Measurements from ENCODE around the gene PWWP2B. TPM values are rescaled to one million over a fixed set of nuclear protein-coding genes. Genes with fewer than 3 reads are reported as not detected.

PWWP2B gene
- total RNA-seq, 2 donors from 2014 or later, result 51.9 to 55.3 TPM

DNA sequence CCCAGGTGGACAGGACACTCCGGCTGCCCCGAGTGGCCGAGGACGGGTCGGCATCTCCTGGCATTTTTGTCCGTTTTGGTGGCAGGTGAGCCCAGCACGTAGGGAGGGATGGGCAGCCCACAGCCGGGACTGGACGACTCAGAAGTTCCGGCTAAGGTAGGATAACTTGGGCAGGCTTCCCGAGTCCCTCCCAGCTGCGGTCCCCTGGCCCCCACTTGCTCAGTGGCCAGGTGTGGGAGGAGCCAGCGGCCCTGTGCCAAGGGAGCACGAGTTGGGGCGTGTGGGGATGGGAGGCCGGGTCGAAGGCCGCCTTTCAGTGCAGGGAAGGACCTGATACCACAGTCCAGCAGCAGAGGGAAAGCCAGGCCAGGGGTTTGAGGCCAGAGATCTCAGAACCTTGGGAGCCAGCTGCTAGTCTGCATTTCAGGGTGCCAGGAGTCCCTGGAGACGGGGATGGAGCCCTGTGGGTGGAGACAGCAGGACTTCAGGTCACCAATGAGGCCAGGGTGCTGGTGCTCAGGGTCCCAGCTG, 58.5 kb downstream of the PWWP2B start:
- DNase-seq (peak; percentile 77 to 79), ATAC-seq (peak; percentile 24)
- intact Hi-C loops (cut with DNase I, micrococcal nuclease), result no loop called here

DNA sequence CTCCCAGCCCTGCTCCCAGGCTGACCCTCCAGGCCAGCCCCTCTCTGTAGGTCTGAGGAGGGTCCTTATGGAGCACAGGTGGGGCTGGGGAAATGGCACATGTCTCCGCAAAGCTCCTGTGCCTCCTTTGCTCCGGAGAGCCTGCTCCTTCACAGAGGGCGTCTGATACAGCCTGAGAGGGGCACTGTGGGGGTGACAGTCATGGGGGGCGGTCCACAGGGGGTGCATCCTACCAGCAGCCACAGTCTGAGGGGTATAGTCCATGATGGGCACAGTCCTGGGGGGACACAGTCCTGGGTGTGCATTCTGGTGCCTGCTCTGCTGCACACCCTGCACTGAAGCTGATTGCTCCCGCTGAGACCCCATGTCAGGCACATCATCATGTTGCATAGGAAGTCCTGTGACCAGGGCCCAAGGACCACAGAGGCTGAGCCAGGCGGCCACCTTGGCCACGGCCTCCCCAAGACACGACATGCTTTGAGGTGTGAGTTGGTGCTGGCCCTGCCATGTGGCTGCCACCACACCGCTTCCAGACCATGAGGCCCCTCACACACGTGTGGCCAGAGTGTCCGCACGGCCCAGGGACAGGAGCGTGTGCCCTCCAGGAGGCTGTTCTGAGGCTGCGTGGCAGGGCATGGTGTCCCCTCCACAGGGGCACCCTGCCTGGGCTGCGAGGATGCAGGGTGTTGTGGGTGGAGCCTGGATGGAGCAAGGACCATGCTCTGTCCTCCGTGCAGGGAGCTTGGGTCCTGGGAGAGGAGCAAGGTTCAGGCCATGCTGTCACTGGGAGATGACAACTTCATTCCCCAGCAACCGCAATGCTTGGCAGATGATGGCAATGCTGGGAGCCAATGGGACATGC, 59.2 kb downstream of the PWWP2B start:
- intact Hi-C loops (cut with DNase I, micrococcal nuclease), result no loop called here
- ATAC-seq, result no peak
- DNase-seq, result peak; percentile 8 to 30

DNA sequence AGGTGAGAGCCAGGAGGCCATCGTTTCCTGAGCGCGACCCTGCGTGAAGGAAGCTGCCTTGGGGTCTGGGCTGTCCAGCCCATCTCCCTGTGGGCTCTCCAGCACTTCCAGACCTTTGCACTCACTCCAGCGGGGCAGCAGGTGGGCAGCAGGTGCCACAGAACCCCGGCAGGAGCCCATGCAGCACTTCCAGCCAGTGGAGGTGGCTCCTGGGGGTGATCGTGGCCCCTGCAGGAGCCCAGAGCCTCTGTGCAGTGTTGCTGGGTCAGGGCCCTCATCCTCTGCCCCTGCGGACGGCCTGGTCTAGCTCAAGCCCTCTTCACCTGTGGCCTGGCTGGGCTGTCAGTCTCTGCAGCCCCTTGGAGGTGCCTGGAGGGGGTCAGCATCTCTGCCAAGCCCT, 59.9 kb downstream of the PWWP2B start:
- no peak for ATAC-seq
- intact Hi-C loops (cut with DNase I, micrococcal nuclease), result no loop called here
- peak in 1 of 2 donors; percentile 6 for DNase-seq

DNA sequence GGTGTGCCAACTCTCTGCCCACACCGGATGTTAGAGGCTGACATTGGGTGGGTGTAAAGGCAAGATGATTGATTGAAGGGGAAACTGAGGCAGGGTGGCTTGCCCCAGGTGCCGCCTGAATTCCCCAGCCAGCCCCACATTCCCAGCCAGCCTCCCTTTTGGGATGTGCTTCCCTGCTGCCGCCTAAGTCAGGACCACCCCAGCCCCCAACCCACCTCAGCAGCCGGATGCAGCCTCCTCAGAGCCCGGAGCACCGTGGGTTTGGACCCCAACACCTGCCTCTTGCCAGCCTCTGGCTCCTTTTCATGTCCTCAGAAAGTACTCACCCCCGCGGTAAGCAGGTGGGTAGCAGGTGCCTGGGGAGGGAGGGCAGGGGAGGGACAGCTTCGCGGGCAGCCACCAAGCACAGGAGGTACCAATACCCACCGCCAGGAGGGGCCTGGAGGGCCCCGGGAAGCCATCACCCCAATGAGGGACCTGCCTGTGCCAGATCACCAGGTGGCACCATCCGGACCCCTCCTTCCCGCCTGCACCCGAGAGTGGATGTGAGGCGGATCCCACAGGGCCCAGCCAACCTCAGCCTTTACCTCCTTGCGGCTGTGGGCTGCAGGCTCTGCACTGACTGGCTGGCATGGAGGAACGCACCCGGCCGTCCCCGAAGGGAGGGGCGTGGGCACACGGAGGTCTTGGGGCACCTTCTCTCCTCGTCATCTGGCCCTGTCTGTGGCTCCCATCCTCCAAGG, 60.5 kb downstream of the PWWP2B start:
- intact Hi-C loops (cut with DNase I, micrococcal nuclease), result loop anchor here in 1 of 2 donors (2.0 kb wide), 1 partner anchor 181 kb away; no protein-coding TSS in a partner anchor
- DNase-seq (peak; percentile 40 to 47), ATAC-seq (no peak)

DNA sequence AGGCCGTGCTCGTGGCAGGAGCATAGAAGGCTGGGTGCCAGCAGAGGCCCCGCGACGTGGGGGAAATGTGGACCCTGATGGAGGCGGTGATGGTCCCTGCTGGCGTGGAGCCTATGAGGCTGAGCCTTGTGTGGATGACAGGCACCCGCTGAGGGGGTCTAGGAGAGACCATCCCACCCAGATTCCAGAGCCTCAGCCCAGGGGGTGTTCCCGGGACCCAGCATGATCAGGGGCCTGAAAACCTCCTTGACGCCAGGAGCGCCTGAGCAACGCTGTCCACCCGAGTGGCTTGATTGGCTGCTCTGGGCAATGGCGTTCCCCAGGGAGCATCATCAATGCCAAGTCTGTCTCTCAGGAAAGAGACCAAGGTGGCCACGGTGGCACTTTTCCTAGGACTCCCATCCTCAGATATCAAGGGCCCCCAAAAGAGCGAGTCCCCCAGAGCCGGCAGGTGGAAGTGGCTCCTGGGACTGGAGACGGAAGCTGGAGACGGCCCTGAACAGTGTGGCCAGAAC, 61.1 kb downstream of the PWWP2B start:
- DNase-seq, result peak; percentile 32 to 41
- intact Hi-C loops (cut with DNase I, micrococcal nuclease), result loop anchor here in 1 of 2 donors (2.0 kb wide), 1 partner anchor 181 kb away; no protein-coding TSS in a partner anchor
- ATAC-seq, result no peak

DNA sequence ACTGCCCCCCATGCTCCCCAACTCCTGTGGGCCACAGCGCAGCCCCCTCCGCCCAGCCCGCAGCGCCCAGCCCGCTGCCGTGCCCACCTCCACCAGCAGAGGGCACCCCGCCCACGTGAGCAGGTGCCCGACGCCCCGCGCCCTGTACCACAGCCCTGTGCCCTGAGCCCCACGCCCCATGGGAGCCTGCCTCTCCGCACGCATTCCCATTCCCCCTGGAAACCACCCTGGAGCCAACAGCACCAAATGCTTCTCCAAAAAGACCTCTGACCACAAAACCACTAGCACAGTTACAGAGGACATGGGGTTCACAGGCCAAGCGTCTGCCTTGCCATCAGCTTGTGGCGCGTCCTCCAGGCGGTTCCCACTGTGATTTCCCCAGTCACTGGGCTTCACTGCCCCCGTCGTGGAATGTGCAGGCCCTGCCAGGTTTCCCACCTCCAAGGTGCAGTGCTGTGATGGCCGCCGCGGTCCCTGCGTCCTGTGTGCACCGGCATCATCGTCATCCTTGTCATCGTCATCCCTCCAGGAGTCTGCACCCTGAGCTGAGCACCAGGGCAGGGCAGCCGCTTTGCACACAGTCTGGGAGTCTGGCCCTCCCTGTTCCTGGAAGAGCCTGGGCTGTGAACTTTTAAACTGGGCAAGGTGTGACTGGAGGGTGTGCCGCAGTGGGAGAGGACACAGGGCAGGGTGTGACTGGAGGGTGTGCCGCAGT, 61.7 kb downstream of the PWWP2B start:
- DNase-seq, result peak; percentile 77 to 94
- intact Hi-C loops (cut with DNase I, micrococcal nuclease), result loop anchor here in 1 of 2 donors (2.0 kb wide), 1 partner anchor 180 kb away; no protein-coding TSS in a partner anchor
- peak; percentile 69 for ATAC-seq

DNA sequence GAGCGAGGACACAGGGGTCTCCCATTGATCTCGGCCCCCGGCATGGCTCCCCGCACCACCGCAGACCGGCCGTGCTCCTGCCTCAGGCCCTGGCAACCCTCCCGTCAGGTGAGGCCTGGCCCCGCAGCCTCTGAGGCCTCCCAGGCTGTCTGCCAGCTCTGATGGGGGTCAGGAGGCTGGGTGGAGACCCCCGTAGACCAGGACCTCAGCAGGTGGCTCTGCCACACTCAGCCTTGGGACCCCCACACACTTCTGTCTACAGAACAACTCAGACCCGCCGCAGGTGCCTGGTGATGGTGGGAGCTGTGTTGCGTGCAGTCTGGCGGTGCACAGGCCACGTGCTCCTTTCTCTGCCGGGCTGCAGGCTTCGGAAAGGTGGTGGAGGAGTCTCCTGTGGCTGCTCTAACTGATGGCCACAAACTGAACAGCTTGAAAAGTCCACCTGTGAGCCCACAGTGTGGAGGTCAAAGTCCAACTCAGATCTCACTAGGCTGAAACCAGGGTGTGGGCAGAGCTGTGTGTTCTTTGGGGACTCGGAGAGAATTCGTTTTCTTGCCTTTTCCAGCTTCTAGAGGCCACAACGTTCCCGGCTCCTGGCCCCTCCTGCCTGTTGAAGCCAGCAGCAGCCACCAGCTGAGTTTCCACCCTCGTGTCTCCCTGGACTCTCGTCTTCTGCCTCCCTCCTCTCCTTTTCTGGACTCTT, 62.5 kb downstream of the PWWP2B start:
- DNase-seq (peak; percentile 59 to 74), ATAC-seq (peak; percentile 46)
- intact Hi-C loops (cut with DNase I, micrococcal nuclease), result loop anchor here (2.0 to 10.0 kb wide), 2 partner anchors 175 to 179 kb away; no protein-coding TSS in a partner anchor

DNA sequence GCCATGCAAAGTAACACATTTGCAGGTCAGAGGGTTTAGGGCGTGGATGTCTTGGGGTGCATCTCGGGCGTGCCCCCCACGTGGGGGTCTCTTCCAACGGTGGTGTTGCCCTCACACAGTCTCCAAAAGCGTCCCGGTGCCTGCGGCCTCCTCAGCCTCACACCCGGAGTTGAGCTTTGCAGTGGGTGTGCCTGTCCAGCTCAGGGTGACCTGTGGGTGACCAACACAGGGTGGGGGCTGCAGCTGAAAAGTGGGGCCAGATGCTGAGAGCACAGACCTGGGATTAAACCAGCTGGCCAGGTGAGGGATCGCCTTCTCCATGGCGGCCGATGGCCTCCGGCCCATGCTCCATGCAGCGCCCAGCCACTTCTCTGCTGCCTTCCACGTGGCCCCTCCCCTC, 63.1 kb downstream of the PWWP2B start:
- DNase-seq, result peak; percentile 24 to 44
- no peak for ATAC-seq
- intact Hi-C loops (cut with DNase I, micrococcal nuclease), result loop anchor here in 1 of 2 donors (10.0 kb wide), 1 partner anchor 175 kb away; no protein-coding TSS in a partner anchor

DNA sequence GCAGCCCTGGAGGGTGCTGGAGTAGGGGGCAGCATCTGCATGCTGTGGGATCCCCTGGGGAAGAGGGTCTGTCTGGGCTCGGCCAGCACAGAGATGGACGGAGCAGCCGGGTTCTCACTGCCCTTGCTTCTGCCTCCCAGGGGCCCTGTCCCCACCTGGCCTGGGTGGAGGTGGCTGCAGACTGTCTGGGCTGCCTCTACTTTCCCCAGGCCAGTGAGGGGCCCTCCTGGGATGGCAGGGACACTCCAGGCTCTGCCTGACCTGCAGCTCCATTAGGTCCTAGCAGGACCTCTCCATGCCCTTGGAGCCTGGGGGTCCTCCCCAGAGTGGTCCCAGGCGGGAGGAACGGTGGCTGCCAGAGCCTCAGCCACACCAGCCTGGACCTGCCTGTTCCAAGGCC, 63.7 kb downstream of the PWWP2B start:
- intact Hi-C loops (cut with DNase I, micrococcal nuclease), result loop anchor here in 1 of 2 donors (10.0 kb wide), 1 partner anchor 174 kb away; no protein-coding TSS in a partner anchor
- no peak for ATAC-seq
- DNase-seq, result peak; percentile 23 to 26

DNA sequence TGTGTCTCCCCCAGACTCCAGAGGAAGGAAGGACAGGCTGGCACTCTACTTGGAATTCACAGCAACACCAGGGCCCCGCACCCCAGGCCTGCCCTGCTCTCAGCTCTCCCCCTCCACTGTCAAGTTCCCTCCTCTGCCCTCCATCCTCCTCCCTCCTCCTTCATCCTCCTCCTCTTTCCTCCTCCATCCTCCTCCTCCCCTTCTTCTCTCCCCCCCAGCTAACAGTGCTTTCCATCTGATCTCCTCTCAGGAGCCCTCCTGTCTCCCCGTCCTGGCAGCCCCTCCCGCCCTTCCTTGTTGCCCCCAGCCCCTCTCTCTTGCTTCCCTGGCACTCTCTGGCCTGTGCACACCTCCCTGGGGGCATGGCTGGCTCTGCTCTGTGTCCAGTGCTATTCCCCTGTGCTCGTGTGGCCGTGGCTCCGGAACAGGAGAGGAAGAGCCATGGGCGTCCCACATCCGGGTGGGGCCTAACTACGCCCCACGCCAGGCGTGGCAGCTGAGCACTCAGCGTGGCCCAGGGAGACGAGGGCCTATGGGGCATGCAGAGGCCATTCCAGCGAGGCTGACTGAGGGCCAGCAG, 64.2 kb downstream of the PWWP2B start:
- DNase-seq (peak in 1 of 2 donors; percentile 40), ATAC-seq (peak; percentile 34)
- intact Hi-C loops (cut with DNase I, micrococcal nuclease), result loop anchor here in 1 of 2 donors (10.0 kb wide), 1 partner anchor 174 kb away; no protein-coding TSS in a partner anchor

DNA sequence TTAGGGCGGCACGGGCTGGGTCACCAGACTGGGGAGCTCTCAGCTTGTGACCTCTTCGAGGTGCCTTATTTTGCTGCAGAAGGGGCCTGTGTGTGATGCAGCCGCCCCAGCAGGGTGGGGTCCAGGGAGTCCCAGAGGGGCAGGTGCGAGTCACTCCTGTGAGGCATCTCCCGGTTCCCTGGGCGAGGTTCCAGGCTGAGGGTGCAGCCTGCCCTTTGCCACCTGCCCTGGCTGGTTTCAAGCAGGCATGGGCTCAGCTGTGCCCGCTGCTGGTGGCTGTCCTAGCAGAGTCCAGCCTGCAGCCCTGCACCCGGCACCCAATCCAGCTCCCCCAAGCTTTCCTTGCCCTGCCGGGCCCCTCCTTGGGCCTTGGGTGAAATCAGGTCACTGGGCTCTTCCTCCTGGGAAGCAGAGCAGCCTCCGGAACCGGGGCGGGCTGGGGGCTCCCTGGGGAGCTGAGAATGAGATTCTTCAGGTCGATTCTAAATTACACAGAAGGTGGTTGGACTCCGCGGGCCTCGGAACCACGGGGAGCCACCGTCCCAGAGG, 64.8 kb downstream of the PWWP2B start:
- intact Hi-C loops (cut with DNase I, micrococcal nuclease), result loop anchor here in 1 of 2 donors (10.0 kb wide), 1 partner anchor 173 kb away; no protein-coding TSS in a partner anchor
- DNase-seq, result peak; percentile 90 to 94
- ATAC-seq, result peak; percentile 64

DNA sequence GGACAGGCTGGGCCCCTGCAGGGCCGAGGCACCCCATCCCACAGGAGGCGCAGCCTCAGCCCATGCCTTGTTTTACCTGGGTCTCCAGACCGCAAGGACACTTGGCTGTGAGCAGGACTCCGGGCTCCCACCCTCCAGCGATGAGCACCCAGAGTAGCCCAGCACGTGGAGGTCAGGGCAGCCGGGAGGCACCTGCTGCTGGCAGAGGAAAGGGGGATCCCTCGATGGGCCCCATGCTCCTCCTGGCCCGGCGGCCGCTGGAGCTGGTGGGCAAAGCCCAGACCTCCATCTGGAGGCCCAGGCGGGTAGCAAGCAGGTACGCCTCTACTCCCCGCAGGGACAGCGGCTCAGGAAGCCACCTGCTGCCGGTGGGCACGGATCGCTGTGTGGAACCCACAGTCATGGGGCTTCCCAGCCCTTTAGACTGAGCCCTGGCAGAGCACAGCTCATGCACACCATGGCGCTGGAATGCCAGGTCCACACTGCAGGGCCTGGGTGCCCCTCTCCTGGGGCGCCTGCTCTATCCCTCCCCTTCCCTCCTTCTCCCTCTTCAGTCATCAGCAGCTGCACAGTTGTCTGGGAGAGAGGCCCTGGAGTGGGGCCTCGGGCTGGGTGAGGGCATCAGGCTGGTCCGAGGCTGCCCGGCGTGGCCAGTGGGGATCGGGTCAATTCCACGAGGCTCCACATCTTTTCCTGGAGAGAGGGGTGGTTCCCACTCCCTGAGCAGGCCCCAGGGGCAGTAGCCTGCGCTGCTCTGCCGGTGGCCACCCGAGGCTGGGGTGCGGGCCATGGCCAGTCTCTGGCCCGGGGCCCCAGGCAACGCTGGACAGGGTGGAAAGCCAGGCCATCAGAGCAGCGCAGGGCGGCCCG, 65.7 kb downstream of the PWWP2B start:
- DNase-seq (peak; percentile 13 to 26), ATAC-seq (no peak)
- intact Hi-C loops (cut with DNase I, micrococcal nuclease), result loop anchor here in 1 of 2 donors (10.0 kb wide), 1 partner anchor 172 kb away; no protein-coding TSS in a partner anchor

DNA sequence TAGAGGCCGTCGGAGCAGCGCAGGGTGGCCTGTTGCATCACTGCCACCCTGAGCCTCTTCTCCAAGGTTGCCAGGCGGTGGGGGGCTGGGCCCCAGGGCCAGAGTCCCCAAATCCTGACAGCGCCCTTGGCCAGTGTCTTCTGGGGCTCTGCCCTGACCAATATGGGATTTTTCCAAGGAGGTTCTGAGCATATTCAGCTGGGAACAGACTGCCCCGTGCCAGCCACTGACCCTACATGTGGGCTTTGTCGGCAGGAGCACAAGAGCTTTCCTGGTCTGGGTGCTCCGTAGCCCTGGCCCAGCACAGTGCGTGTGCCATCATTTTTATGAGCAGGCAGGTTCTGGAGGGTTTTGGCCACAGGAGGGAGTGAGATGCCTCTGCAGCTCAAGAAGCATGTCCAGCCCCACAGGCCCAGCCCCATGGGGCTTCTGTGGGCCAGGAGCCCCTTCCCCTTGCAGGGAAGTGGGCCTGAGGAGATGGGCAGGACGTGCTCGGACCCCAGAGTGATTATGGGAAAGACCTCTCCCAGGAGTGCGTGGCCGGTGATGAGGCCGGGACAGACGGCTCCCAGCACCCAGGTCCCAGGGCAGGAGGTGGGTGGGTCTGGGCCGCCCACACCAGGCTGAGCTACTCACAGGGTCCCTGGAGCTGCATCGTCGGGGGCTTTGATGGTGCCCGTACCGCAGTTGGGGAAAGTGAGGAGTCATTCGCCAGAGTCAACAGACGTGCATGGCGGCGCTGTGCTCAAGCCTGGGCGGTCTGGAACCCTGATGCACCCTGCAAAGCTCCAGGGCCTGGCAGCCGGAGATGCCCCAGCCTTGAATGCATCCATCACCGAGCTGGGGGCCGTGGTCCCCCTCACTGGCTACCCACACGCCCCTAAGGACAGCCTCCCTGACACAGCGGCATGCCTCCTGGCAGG, 66.6 kb downstream of the PWWP2B start:
- DNase-seq, result peak; percentile 25 to 43

DNA sequence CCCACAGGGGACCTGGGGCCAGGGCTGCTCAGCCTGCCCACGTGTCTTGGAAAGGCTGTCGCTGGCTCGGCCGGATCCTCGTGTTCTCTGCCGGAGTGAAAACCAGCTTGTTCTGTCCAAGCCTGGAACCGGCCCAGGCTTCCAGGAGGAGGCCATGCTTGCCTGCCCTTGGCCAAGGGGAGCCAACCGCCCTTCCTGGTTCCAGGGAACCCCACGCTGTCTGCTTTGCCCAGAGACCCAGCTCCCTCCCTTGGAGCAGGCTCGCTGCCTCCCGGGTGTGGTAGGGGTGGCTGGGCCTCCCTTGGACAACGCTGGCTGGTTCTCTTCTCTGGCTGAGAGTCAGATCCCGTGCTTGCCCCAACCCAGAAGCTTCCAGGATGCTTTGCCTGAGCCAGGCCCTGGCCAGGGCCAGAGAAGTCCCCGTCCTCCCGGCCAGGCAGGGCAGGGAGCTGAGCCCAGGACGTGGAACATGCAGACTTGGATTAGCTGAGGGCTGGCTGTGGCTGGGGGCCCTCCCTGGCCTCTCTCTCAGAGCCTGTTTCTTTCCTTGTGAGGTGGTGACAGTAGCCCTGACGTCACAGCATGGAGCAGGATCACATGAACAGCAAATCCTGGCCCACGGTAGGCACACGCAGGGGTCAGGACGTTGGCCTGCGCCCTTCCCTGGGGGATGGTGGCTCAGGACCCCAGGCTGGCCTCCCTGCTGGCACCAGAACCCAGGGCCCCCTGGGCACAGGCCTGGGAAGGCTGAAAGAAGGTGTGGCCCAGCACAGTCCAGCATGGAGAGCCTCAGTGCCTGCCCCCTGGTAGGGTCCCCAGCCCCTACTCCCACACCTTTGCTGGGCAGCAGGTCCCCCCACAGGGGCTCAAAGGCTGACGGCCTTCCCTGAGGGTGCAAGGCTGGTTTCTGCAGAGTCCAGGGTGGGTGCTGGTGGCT, 67.5 kb downstream of the PWWP2B start:
- intact Hi-C loops (cut with DNase I, micrococcal nuclease), result loop anchor here in 1 of 2 donors (10.0 kb wide), 1 partner anchor 170 kb away; no protein-coding TSS in a partner anchor
- DNase-seq (peak; percentile 52 to 84), ATAC-seq (no peak)

More for the DNA sequence above, 66.6 kb downstream of the PWWP2B start:
- no peak for ATAC-seq
- intact Hi-C loops (cut with DNase I, micrococcal nuclease), result loop anchor here in 1 of 2 donors (10.0 kb wide), 1 partner anchor 171 kb away; no protein-coding TSS in a partner anchor
